ENCODE data around the gene ATP11C. TPM values are rescaled to one million over a fixed set of nuclear protein-coding genes. Genes with fewer than 3 reads are reported as not detected.
A peak's percentile ranks its signal among the peaks of the same experiment; 100 is the strongest.
"Not testable (repeated sequence)": the region's sequence is repeated elsewhere in the genome, so short reads cannot be mapped to it uniquely, and the experiment has no call there.

ATP11C gene
- total RNA-seq, 1 donor from 2014 or later: 30.6 TPM

GRCh38 chrX:139691493-139691842, 241.4 kb downstream of the ATP11C start:
- no peaks in the 10 kb centered on the region for H3K9me3 Mint-ChIP-seq

GRCh38 chrX:139685175-139685574, 247.7 kb downstream of the ATP11C start:
- H3K9me3 Mint-ChIP-seq; H3K27me3 Mint-ChIP-seq (ENCODE audit: low read depth); H3K4me3 Mint-ChIP-seq; H3K36me3 Mint-ChIP-seq (ENCODE audit: low read depth); H3K4me1 Mint-ChIP-seq; DNase-seq (ENCODE audit: low read depth, low spot score); H3K27ac Mint-ChIP-seq (ENCODE audit: unreplicated experiment): not testable (repeated sequence)

More at GRCh38 chrX:139691493-139691842, 241.4 kb downstream of the ATP11C start:
- no peak for DNase-seq (ENCODE audit: low read depth, low spot score)
- Mint-ChIP-seq H3K27me3 (ENCODE audit: low read depth) (peaks cover 41% of the 10 kb centered on the region), H3K27ac (ENCODE audit: unreplicated experiment) (no peak overlapping the region), H3K36me3 (ENCODE audit: low read depth) (no peaks in the 10 kb centered on the region), H3K4me3 (peak overlapping the region; percentile 80), H3K4me1 (no peaks in the 10 kb centered on the region)
- TF ChIP-seq, protein P1, sequence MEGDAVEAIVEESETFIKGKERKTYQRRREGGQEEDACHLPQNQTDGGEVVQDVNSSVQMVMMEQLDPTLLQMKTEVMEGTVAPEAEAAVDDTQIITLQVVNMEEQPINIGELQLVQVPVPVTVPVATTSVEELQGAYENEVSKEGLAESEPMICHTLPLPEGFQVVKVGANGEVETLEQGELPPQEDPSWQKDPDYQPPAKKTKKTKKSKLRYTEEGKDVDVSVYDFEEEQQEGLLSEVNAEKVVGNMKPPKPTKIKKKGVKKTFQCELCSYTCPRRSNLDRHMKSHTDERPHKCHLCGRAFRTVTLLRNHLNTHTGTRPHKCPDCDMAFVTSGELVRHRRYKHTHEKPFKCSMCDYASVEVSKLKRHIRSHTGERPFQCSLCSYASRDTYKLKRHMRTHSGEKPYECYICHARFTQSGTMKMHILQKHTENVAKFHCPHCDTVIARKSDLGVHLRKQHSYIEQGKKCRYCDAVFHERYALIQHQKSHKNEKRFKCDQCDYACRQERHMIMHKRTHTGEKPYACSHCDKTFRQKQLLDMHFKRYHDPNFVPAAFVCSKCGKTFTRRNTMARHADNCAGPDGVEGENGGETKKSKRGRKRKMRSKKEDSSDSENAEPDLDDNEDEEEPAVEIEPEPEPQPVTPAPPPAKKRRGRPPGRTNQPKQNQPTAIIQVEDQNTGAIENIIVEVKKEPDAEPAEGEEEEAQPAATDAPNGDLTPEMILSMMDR (conservative IDR thresholded peaks at IDR 0.05): no peak

GRCh38 chrX:139680356-139680755, 252.5 kb downstream of the ATP11C start:
- H3K27me3 Mint-ChIP-seq (ENCODE audit: low read depth): no peaks in the 10 kb centered on the region
- no peaks in the 10 kb centered on the region for H3K4me1 Mint-ChIP-seq
- peaks cover 5% of the 10 kb centered on the region for H3K36me3 Mint-ChIP-seq (ENCODE audit: low read depth)
- DNase-seq (ENCODE audit: low read depth, low spot score): no peak
- H3K27ac Mint-ChIP-seq (ENCODE audit: unreplicated experiment): no peak overlapping the region
- H3K4me3 Mint-ChIP-seq: no peak overlapping the region
- TF ChIP-seq, protein P1 (conservative IDR thresholded peaks at IDR 0.05): no peak
- H3K9me3 Mint-ChIP-seq: peaks cover 13% of the 10 kb centered on the region

Small RNA genes within 50 kb of the gene (microRNA-seq; reads per million reads assigned to microRNA genes)
- 547 reads per million, percentile 76 among the genes with 10 or more reads in this experiment for gene MIR505

Other genes with a start within 250 kb of the ATP11C start
- 0.23 and 0.34 TPM in 2 replicates for gene MCF2, start 224.9 kb downstream of the ATP11C start, total RNA-seq
- not detected in 2 replicates for gene CXorf66, start 32.5 kb upstream of the ATP11C start, total RNA-seq